NCI-H774 (cell line): ENCODE measurements around the gene TRIM5.
"Not testable (repeated sequence)": the region's sequence is repeated elsewhere in the genome, so short reads cannot be mapped to it uniquely, and the experiment has no call there.

Source experiments
- DNase-seq: peaks from one replicate; lab custom pipeline; 2025; lab: John Stamatoyannopoulos, UW

The TRIM5 gene, protein sequence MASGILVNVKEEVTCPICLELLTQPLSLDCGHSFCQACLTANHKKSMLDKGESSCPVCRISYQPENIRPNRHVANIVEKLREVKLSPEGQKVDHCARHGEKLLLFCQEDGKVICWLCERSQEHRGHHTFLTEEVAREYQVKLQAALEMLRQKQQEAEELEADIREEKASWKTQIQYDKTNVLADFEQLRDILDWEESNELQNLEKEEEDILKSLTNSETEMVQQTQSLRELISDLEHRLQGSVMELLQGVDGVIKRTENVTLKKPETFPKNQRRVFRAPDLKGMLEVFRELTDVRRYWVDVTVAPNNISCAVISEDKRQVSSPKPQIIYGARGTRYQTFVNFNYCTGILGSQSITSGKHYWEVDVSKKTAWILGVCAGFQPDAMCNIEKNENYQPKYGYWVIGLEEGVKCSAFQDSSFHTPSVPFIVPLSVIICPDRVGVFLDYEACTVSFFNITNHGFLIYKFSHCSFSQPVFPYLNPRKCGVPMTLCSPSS

GRCh38 chr11:5684646-5685362, at the start of gene TRIM5:
TSS of gene TRIM5 (minus strand) at chr11:5685074. CDS start at chr11:5680177, 4,897 bp downstream.
- peak; percentile 26 for DNase-seq

DNA sequence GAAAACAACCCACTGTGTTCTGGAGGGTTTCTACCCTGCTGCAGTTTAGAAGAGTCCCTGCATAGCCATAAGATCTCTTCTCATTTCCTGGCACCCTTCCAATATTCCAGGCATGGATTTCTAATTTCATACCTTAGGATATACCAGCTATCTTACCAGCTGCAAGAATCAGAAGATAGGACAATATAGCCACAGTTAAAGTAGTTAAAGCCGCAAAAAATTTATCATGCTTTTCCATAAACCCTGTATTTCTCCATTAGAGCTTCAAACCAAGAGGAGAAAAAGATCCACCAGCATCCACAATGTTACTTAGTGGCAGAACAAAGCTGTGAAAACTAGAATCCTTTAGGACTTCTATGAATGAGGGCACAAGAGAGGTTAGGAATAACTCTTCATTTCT, 42.8 kb upstream of the TRIM5 start:
- DNase-seq = no peak

DNA sequence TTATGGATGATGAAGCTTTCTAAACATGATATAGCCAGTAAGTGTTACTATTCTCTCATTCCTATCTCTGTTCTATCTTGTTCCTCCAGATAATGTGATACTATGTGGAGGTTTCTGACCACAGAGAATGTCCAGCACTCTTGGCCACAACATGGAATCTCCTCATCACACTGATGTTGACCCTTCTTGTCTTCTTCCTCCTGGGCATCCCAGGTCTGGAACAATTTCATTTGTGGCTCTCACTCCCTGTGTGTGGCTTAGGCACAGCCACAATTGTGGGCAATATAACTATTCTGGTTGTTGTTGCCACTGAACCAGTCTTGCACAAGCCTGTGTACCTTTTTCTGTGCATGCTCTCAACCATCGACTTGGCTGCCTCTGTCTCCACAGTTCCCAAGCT, 41.5 kb upstream of the TRIM5 start:
- no peak for DNase-seq

DNA sequence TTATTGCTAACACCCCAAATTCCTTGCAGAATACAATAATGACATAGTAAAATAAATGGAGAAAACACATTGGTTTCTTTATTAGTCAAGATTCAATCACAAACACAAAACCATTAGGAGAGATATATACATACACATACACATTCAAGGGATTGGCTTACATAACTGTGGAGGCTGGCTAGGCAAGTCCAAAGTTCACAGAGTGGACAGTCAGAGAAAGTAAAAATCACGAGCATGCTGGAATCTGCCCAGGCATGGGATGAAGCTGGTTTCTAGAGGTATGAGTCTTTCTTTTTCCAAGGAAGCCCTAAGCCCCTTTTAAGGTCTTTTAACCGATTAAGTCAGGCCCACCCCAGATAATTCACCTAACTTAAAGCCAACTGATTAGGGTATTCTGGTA, 37.7 kb upstream of the TRIM5 start:
- DNase-seq = no peak

DNA sequence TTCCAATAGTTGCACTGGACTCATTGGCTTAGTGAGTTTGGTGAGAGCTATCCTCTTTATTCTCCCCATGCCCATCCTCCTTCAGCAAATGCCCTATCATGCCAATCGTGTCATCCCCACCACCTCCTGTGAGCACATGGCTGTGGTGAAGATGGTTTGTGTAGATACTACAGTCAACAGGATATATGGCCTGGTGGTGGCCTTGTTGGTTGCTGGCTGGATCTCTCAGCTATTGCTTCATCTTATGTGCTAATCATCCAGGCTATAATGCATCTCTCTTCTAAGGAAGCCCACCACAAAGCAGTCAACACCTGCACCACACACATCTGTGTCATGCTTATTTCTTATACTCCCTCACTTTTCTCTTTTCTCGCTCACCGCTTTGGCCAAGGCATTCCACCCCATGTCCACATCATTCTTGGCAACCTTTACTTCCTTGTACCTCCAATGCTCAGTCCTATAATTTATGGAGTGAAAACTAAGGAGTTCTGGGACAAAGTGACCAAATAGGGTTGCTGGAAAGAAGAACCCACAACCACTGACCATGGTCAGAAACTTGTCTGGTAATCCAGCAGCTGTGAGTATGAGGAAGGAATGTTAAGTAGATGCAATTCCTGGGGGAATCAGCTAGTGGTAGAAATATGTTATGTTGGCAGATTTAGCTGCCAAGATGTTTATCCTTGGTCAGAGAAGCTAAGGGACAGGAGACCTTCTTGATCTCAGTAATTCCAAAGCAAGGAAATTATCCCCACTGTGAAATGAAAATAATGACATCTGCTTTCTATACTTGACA, 35.0 kb upstream of the TRIM5 start:
- DNase-seq = no peak

DNA sequence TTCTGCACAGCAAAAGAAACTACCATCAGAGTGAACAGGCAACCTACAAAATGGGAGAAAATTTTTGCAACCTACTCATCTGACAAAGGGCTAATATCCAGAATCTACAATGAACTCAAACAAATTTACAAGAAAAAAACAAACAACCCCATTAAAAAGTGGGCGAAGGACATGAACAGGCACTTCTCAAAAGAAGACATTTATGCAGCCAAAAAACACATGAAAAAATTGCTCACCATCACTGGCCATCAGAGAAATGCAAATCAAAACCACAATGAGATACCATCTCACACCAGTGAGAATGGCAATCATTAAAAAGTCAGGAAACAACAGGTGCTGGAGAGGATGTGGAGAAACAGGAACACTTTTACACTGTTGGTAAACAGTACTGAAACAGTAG, 31.6 kb upstream of the TRIM5 start:
- not testable (repeated sequence) for DNase-seq

DNA sequence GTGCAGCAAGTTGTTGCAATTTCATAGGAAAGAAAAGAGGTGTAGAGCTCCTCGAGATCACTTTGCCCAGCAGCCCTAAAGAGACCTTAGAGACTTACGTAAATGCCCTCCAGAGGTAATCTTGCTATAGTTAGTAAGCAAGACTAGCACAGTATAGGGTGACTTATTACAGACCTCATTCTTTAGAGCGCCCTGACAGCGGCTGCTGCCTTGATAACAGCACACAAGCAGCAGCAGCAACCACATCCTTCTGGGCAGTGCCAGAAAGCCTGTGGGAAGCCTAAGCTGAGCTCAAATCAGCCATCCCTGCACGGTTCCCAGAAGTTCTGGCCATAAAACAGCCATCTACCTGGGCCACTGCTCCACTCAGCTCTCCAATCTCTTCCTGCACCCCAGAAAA, 28.8 kb upstream of the TRIM5 start:
- DNase-seq = no peak

GRCh38 chr11:5712507-5712906, 27.6 kb upstream of the TRIM5 start:
- DNase-seq = no peak

GRCh38 chr11:5705688-5706087, 20.8 kb upstream of the TRIM5 start:
- DNase-seq = no peak

GRCh38 chr11:5703741-5704536, 19.1 kb upstream of the TRIM5 start:
- DNase-seq = no peak

GRCh38 chr11:5701055-5701577, 16.2 kb upstream of the TRIM5 start:
- no peak for DNase-seq

- no peak for DNase-seq
Observed at GRCh38 chr11:5700421-5701054, 15.7 kb upstream of the TRIM5 start.

DNA sequence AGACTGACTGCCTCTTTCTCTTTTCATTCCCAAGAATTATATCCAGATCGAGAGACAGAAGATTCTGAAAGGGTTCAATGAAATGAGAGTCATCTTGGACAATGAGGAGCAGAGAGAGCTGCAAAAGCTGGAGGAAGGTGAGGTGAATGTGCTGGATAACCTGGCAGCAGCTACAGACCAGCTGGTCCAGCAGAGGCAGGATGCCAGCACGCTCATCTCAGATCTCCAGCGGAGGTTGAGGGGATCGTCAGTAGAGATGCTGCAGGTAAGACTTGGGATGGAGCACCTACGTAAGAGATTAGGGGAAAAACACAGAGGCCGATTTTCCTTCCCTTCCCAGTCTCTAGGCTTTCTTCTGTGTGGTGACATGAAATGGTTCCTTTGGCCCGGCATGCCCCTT, 13.4 kb upstream of the TRIM5 start:
- no peak for DNase-seq

DNA sequence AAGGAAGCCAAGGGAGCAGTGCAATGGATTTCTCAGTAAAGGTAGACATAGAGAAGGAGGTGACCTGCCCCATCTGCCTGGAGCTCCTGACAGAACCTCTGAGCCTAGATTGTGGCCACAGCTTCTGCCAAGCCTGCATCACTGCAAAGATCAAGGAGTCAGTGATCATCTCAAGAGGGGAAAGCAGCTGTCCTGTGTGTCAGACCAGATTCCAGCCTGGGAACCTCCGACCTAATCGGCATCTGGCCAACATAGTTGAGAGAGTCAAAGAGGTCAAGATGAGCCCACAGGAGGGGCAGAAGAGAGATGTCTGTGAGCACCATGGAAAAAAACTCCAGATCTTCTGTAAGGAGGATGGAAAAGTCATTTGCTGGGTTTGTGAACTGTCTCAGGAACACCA, 11.3 kb upstream of the TRIM5 start:
- no peak for DNase-seq

GRCh38 chr11:5695580-5695979, 10.7 kb upstream of the TRIM5 start:
- DNase-seq = no peak

- DNase-seq = no peak
Observed at GRCh38 chr11:5694642-5695041, 9.8 kb upstream of the TRIM5 start.

DNA sequence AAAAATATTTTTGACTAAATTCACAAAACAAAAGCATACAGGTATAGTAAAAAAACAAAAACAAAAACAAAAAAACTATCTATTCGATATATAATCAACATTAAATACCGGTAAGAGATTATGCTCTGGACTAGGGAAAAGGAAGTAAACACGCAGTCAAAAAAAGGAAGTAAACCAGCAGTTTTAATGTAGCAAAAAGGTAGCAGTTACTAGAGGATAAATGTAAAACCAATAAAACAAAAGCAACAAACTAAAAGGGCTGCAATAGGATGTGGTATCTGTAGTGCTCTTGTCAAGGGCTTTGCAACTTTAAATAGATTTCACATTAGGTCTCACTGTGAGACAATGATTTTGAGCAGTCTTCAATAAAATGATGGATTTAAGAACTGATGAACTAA, 7.1 kb upstream of the TRIM5 start:
- DNase-seq = no peak

- not testable (repeated sequence) for DNase-seq
Observed at GRCh38 chr11:5691238-5691963, 6.5 kb upstream of the TRIM5 start.

DNA sequence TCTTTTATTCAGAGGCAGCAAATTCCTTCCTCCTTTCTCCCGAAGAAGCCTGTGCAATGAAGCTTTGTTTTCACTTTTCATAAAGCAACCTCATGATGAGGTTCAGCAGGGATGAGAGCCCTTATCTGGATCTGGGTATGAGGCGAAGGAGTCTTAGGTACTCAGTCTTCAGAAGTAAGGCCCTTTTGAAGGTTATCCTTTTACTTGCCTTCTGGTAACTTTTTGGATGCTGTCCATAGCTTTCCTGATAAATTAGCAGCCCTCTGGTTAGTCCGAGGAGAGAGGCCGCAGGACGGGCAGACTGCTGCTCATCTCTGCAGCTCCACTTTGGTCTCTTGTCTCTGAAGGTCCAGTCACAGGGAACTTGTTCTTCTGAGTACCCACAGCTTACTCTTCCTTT, 5.9 kb upstream of the TRIM5 start:
- DNase-seq = no peak

- no peak for DNase-seq
Observed at GRCh38 chr11:5690216-5690615, 5.3 kb upstream of the TRIM5 start.
